Measurements from ENCODE around the gene ZNF266. TPM values are rescaled to one million over a fixed set of nuclear protein-coding genes. Genes with fewer than 3 reads are reported as not detected.

ZNF266 gene
- total and polyA plus RNA-seq, 2 donors (not counting 1 experiment from before 2014, with no cell fraction given): 56.8 to 76.0 TPM

GRCh38 chr19:9427941-9428340, 7.4 kb downstream of the ZNF266 start:
- H2AFZ ChIP-seq (ENCODE audit: insufficient read depth, low read depth, low read length, poor library complexity, severe bottlenecking): no peak overlapping the region
- Mint-ChIP-seq H3K9me3 (ENCODE audit: insufficient read depth) (peaks cover 5% of the 10 kb centered on the region), H3K27me3 (no peaks in the 10 kb centered on the region), H3K4me3 (no peak overlapping the region), H3K4me1 (peaks cover 22% of the 10 kb centered on the region), H3K27ac (no peak overlapping the region)
- H3K27me3 ChIP-seq (replicated peaks in 1 of 4; ENCODE audit: control extremely low read depth in 1 of 4, control insufficient read depth in 3 of 4, insufficient read depth in 4 of 4, low read length in 3 of 4): no peaks in the 10 kb centered on the region
- CTCF ChIA-PET: no interaction called here
- intact Hi-C loops (cut with micrococcal nuclease): no loop called here
- peaks cover 0 to 4% of the 10 kb centered on the region in 2 donors for H3K4me1 ChIP-seq (ENCODE audit: control insufficient read depth in 2 of 2, insufficient read depth in 2 of 2, low read length in 2 of 2)
- H3K9ac ChIP-seq (ENCODE audit: low read length): no peak overlapping the region
- H3K79me2 ChIP-seq (ENCODE audit: control insufficient read depth, insufficient read depth, low read length): peaks cover 44% of the 10 kb centered on the region
- H3K4me3 ChIP-seq (ENCODE audit: control extremely low read depth in 1 of 5, extremely low read depth in 1 of 5, insufficient read depth in 1 of 5, low read depth in 2 of 5, low read length in 4 of 5): no peak overlapping the region
- H3K4me2 ChIP-seq (replicated peaks; ENCODE audit: low read depth, low read length, poor library complexity, severe bottlenecking): no peak overlapping the region
- H3K27ac ChIP-seq (ENCODE audit: low read length in 2 of 2): no peak overlapping the region
- H3K9me3 ChIP-seq (ENCODE audit: control extremely low read depth in 1 of 3, control insufficient read depth in 2 of 3, insufficient read depth in 1 of 3, low read length in 2 of 3): peaks cover 0 to 19% (median 0%) of the 10 kb centered on the region in 3 donors
- DNase-seq (no peak), ATAC-seq (ENCODE audit: low read depth) (no peak)
- POLR2A ChIA-PET: no interaction called here
- peaks cover 13 to 65% of the 10 kb centered on the region in 2 experiments for H3K36me3 ChIP-seq (replicated peaks in 1 of 2; ENCODE audit: control extremely low read depth in 1 of 2, control insufficient read depth in 1 of 2, extremely low read depth in 1 of 2, insufficient read depth in 2 of 2, low read length in 1 of 2)
- TF ChIP-seq EZH2 (IDR thresholded peaks at IDR 0.05; ENCODE audit: borderline replicate concordance, insufficient read depth, low read depth, low read length, poor library complexity, severe bottlenecking) (no peak), CTCF (IDR thresholded peaks at IDR 0.05) (no peak)
- peaks cover 35% of the 10 kb centered on the region for H4K20me1 ChIP-seq (ENCODE audit: control insufficient read depth, insufficient read depth, low read length, poor library complexity, severe bottlenecking)
- WGBS (ENCODE audit: insufficient coverage): 97% methylated on average over 4 of the region's 6 CpGs

DNA sequence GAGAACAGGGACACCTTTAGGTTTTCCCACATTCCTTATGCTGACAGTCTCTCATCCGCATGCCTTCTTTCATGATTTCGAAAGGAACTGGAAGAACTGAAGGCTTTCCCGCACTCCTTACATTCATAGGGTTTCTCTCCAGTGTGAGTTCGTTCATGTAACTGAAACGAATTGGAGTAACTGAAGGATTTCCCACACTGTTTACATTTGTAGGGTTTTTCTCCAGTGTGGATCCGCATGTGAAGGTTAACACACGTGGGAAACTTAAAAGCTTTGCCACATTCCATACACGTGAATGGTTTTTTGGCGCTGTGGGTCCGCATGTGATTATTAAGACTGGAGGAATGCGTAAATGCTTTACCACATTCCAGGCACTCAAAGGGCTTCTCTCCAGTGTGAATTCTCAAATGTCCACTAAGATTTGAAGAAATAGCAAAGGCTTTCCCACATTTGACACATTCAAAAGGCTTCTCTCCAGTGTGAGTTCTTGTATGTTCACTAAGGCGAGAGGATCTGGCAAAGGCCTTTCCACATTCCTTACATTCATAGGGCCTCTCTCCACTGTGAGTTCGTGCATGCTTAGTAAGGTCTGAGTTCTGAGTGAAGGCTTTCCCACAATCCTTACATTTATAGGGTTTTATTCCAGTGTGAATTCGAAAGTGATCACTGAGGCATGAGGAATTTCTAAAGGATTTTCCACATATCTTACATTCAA, 22.0 kb downstream of the ZNF266 start:
- Histone ChIP-seq H3K4me2 (replicated peaks; ENCODE audit: low read depth, low read length, poor library complexity, severe bottlenecking) (no peak overlapping the region), H2AFZ (ENCODE audit: insufficient read depth, low read depth, low read length, poor library complexity, severe bottlenecking) (no peak overlapping the region), H3K79me2 (ENCODE audit: control insufficient read depth, insufficient read depth, low read length) (no peaks in the 10 kb centered on the region), H3K36me3 (replicated peaks in 1 of 2; ENCODE audit: control extremely low read depth in 1 of 2, control insufficient read depth in 1 of 2, extremely low read depth in 1 of 2, insufficient read depth in 2 of 2, low read length in 1 of 2) (peaks cover 21 to 57% of the 10 kb centered on the region in 2 experiments), H3K27ac (ENCODE audit: low read length in 2 of 2) (no peak overlapping the region), H4K20me1 (ENCODE audit: control insufficient read depth, insufficient read depth, low read length, poor library complexity, severe bottlenecking) (no peaks in the 10 kb centered on the region), H3K9ac (ENCODE audit: low read length) (no peak overlapping the region), H3K27me3 (replicated peaks in 1 of 4; ENCODE audit: control extremely low read depth in 1 of 4, control insufficient read depth in 3 of 4, insufficient read depth in 4 of 4, low read length in 3 of 4) (no peaks in the 10 kb centered on the region), H3K4me1 (ENCODE audit: control insufficient read depth in 2 of 2, insufficient read depth in 2 of 2, low read length in 2 of 2) (no peaks in the 10 kb centered on the region), H3K9me3 (ENCODE audit: control extremely low read depth in 1 of 3, control insufficient read depth in 2 of 3, insufficient read depth in 1 of 3, low read length in 2 of 3) (peaks cover 9 to 68% (median 61%) of the 10 kb centered on the region in 3 donors), H3K4me3 (ENCODE audit: control extremely low read depth in 1 of 5, extremely low read depth in 1 of 5, insufficient read depth in 1 of 5, low read depth in 2 of 5, low read length in 4 of 5) (no peak overlapping the region)
- POLR2A ChIA-PET: no interaction called here
- ATAC-seq (ENCODE audit: low read depth): no peak
- CTCF ChIA-PET: no interaction called here
- no peak for DNase-seq
- no peaks in the 10 kb centered on the region for H3K4me1 Mint-ChIP-seq
- H3K9me3 Mint-ChIP-seq (ENCODE audit: insufficient read depth): peaks cover 24% of the 10 kb centered on the region
- H3K27ac Mint-ChIP-seq: no peak overlapping the region
- H3K4me3 Mint-ChIP-seq: no peak overlapping the region
- no peaks in the 10 kb centered on the region for H3K27me3 Mint-ChIP-seq
- no peak for TF ChIP-seq EZH2 (IDR thresholded peaks at IDR 0.05; ENCODE audit: borderline replicate concordance, insufficient read depth, low read depth, low read length, poor library complexity, severe bottlenecking)
- TF ChIP-seq CTCF (IDR thresholded peaks at IDR 0.05): no peak
- WGBS (ENCODE audit: insufficient coverage): 100% methylated on average over 3 of the region's 14 CpGs
- intact Hi-C loops (cut with micrococcal nuclease): no loop called here
